NK-92 treated with Interleukin-12 subunit alpha and Interleukin-12 subunit beta, amount 100 ng/mL, for 24 hours (cell line): Measurements from ENCODE around the gene DNAJC11.
"Not testable (repeated sequence)": the region's sequence is repeated elsewhere in the genome, so short reads cannot be mapped to it uniquely, and the experiment has no call there.

Experiments used
- DNase-seq: peaks from one replicate; lab custom pipeline; 2025; lab: John Stamatoyannopoulos, UW

DNAJC11 gene

DNA sequence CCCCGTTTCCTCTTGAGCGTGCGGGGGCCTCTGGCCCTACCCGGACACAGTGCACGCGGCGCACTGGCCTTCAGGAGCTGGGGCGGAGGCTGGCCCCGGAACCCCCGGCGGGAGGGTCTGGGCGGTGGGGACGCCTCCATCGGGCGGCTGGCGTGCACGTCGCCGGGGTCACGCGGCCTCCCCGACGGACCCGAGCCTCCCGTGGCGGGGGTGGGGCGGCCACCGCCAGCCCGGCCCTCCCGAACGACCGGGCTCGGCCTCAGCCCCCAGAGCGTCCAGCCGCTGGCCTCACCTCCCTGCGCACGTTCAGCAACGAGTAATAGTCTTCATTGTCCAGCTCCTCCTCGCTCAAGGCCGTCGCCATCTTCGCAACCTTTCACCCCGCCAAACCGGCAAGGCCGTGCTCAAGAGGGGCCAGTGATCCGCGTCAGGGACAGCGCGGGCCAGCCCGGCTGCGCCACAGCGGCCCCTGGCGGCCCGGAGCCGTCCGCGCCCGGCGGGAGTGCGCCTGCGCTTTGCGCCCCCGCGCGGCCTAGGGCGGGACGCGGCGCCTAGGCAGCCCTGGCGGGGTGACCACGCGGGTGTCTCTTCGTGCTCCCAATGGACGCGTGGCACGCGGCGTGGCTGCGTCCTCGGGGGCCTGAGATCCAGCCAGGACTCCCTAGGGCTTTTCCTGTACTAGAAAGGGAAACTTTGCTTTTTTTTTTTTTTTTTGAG lies at the start of gene DNAJC11:
Gene DNAJC11, minus strand, starts transcription at position 380 of the 717 bp plus-strand sequence. Its CDS starts 16 bp downstream, at position 364.
- DNase-seq, result peak; percentile 78

- DNase-seq, result no peak
Observed at GRCh38 chr1:6750490-6750889, 48.9 kb upstream of the DNAJC11 start.

DNA sequence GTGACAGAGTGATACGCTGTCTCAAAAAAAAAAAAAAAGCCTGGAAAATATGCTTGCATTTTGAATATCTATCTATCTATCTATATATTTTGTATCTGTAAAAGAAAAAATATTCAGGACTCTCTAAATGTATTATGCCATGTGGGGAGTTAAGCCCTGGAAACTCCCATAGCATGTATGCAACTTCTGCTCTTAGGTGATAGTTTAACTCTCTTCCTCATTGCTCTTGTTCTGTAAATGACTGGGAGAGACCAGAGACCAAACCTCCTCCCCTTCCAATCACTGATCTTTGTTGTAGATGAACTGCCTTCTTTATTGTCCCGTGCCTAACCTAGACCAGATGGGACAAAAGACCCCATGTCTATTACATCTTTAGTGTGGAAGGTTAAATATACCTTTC lies 46.1 kb upstream of the DNAJC11 start:
- no peak for DNase-seq

DNA sequence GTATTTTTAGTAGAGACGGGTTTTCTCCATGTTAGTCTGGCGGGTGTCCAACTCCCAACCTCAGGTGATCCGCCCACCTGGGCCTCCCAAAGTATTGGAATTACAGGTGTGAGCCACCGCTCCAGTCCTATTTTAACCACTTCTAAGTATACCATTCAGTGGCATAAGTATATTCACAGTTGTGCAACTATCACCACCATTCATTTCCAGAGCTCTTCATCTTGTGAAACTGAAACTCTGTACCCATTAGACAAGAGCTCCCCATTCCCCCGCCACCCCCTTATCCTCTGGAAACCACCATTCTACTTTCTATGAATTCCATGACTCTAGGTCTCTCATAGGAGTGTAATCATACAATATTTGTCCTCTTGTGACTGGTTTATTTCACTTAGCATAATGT lies 43.5 kb upstream of the DNAJC11 start:
- DNase-seq, result no peak

- no peak for DNase-seq
Observed at GRCh38 chr1:6743189-6744101, 41.8 kb upstream of the DNAJC11 start.

- DNase-seq, result not testable (repeated sequence)
Observed at GRCh38 chr1:6742676-6743188, 41.1 kb upstream of the DNAJC11 start.

- no peak for DNase-seq
Observed at GRCh38 chr1:6738987-6739676, 37.5 kb upstream of the DNAJC11 start.

GRCh38 chr1:6732942-6733341 lies 31.3 kb upstream of the DNAJC11 start:
- no peak for DNase-seq

DNA sequence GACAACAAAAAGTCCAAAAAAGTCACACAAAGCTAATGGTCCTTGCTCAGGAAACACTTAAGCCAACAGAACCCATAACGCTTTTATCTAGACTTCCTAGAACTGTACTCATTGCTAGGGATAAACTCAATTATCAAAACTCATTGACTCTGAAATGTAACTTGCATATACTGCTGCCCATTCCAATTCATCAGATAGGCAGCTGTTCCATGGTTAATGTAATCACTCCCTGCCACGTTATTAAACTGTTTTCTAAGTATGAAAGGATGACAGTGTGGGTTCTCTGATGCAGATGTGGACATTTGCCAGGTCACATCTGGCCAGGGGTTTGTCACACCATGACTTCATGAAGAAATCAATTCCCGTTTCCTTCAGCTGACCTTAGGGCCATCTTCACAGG lies 30.3 kb upstream of the DNAJC11 start:
- no peak for DNase-seq

DNA sequence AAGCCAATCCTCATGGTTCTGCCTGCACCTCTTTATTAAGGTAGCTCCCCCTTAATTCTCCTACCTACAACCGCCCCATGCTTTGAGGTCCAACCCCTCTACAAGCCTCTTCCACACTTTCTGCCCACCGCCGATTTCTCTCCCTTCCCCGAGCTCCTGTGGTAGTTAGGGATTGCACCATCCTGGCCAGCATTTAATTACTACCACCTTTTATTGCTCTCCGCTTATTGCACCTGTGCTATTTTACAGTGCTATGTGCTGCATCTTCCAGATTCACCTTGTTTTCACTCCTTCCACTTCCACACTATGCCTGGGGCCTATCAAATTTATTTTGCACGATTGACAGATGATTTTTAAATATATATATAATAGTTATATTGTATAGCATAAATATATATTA lies 29.3 kb upstream of the DNAJC11 start:
- no peak for DNase-seq

DNA sequence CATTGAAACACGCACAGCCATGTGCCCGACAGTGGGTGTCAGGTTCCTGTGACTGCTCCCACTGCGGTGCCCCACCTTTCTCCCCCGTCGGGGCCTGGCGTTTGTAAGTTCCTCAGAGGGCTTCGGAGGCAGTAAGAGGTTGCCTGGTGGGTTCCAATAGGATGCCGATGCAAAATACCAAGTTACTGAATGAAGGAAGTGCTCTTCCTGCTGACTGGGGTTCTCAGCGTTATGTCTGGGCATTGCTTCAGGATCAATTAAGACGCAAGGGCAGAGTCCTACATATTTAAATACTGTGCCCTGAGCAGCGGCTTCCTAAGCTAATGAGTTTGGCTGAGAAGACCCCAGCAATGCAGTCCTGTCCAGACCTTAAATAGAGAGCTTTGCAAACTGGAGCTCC lies 28.9 kb upstream of the DNAJC11 start:
- DNase-seq, result no peak

- no peak for DNase-seq
Observed at GRCh38 chr1:6727535-6727934, 25.9 kb upstream of the DNAJC11 start.

- DNase-seq, result no peak
Observed at GRCh38 chr1:6726253-6726652, 24.6 kb upstream of the DNAJC11 start.

DNA sequence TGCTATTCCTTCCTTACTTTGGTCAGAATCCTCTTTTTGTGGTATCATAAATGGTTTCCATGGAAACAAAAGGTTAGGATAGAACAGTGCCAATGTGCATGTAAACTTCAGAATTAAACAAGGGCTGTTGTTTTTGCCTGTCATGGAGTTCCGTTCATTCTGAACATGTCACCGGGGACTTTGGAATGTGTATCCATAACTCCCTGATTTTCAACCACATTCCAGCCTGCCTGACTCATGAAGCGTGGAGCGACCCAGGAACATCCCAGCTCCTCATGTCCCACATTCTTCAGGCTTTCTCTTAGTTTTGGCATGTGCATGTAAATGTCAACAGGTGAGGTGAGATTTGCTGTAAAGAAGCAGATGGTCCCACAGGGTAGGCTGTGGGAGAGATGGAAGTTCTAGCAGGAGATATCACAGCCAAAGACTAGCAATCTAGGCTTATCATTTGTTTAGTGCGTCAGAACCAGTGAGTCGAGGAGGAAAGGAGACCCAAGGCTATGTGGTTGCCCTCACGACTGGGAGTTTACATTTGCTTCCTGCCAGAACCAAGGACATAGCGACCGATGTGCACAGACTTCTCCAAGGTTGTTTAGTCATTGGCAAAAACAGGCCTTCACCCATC lies 23.0 kb upstream of the DNAJC11 start:
- no peak for DNase-seq

GRCh38 chr1:6723621-6724428 lies 22.2 kb upstream of the DNAJC11 start:
- no peak for DNase-seq

- no peak for DNase-seq
Observed at GRCh38 chr1:6711174-6711573, 9.6 kb upstream of the DNAJC11 start.

DNA sequence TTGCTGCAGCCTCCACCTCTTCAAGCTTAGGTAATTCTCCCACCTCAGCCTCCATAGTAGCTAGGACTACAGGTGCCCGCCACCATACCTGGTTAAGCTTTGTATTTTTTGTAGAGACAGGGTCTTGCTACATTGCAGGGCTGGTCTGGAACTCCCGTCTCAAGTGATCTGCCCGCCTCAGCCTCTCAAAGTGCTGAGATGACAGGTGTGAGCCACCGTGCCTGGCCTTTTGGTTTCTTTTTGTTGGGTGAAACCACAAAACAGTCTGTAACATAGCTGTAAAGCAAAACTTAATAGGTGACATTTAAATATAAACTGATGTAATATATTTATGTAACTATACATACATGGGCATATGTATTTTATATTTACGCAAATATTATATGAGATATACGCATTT lies 3.1 kb upstream of the DNAJC11 start:
- no peak for DNase-seq

GRCh38 chr1:6703016-6703415 lies 1.4 kb upstream of the DNAJC11 start:
- no peak for DNase-seq

DNA sequence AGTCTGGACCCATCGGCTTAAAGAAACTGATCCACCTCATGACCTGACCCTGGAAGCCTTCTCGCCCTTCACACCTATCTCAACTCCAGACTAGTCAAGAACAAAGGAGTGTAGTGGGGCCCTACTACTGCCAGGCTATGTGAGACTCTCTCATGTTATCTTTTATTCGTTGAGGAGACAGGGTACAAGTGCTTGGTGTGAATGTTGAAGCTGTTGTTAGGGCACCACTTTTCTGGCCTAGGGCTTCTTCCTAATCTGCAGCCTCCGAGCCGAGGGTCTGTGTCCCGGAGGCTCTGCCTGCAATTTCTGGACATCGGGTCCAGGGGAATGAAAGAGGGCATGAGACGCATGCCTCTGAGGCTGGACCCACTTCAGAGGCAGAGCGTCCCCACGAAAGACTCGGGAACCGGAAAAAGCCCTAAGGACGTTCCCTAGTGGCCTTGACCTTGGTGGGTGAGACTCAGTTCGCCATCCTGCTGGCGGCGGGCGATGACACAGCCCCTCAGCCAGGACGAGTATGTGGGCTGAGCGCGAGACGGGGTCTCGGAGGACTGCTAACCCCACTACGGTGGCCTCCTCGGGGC lies 671 bp downstream of the DNAJC11 start:
- DNase-seq, result no peak

- not testable (repeated sequence) for DNase-seq
Observed at GRCh38 chr1:6699915-6700314, 1.7 kb downstream of the DNAJC11 start.

DNA sequence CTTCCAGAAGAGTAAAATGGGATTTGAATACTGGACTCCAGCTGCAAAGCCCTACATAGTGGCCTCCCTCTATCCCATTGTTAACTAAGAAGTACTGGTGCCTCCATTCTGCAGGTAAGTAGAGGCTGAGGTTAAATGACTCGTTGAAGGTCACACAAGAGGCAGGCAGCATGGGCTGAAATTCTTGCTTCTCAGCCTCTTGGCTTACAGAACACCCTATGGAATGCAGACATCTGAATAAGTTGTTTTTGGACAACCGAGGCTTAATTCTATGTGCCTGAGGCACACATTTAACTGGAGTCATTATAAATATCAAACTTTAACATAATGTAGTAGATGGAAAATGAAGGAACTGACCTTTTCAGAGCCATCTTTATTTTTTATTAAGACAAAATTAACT lies 5.7 kb downstream of the DNAJC11 start:
- DNase-seq, result no peak
